GM19372 (cell line): ENCODE results near the gene PDGFC.

Source experiments
- ATAC-seq: cut with Tn5 transposase; IDR thresholded peaks from one replicate; pipeline ENCODE4 v1.9.1; 2021; ENCODE audit warnings: mild to moderate bottlenecking, low read depth, moderate library complexity; ENCODE audit not compliant: unreplicated experiment

PDGFC gene

DNA sequence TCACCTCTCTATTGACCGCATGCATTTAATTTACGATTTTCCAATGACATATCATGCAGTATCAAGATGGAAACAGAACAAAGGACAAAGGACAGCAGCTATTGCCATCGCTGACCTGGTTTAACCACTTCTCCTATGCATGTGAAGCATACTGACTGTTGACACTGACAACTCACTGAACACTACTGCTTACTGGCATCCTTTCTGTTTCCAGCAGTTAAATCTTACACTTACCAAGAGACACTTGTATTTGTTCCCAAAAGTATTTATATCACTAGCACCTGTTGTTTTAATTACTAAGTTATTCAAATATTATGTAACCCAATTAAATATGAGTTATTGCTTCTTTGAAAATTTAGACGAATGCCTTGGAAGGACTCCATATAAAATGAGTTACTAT, 176.7 kb downstream of the PDGFC start:
- ATAC-seq: no peak

DNA sequence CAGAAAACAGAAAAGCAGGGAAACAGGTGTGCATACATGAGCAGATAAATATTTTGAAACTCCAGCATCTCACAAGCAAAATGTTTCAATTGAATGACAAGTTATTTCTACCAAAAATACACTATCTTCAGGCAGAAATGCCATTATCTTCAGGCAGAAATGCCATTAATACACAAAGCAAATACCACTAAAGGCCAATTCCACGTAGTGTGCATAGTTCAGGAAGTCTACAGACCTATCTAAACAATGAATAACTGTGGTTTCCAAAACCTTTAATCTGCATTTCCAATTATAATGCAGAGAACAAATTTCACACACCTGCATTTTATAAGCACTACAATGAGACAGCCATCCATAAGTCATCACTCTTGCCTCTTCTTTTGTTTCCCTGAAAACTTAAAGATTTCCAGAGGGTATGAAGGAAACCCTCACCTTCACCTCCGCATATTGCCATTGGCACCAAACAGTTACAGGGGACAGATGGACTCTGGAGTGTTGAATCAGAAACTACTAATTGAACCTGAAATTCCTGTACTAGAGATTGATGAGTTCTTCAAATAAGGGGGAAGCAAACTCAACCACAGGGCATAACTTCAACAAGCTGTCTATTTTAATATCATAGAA, 179.0 kb downstream of the PDGFC start:
- no peak for ATAC-seq

DNA sequence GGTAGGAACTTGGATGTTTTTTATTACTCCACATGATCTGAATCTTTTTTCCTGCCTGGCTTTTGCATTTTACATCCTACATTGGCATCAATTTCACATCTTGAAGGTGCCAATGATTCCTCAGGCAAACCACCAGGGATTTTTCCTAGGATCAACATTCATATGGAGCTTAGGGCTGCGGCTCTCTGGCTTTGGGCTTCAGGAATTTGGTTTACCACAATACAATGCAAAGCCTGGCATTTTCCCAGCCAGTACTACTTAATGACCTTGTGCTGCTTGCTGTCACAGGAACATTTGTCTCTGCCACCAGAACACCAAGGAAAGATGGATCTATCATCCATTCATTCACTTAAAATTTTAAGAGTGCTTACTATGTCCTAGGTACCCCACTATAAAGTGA, 180.7 kb downstream of the PDGFC start:
- ATAC-seq: no peak

DNA sequence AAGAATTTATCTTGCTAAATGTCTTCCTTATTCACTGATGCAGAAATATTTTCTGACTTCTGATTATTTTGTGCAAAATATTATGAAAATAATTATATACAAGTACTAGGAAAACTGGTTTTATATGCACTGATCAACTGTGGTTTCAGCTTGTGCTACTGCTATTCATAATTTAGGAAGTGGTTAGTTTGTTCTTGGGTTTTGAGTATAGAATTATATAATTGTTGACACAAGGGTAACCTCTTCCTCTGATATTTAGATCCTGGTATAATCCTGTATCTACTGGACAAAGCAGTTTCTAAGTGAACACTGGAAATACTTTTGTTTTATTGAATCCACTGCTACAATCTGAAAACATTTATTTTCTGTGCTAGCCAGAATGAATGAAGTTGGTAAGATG, 182.8 kb downstream of the PDGFC start:
- ATAC-seq: no peak

DNA sequence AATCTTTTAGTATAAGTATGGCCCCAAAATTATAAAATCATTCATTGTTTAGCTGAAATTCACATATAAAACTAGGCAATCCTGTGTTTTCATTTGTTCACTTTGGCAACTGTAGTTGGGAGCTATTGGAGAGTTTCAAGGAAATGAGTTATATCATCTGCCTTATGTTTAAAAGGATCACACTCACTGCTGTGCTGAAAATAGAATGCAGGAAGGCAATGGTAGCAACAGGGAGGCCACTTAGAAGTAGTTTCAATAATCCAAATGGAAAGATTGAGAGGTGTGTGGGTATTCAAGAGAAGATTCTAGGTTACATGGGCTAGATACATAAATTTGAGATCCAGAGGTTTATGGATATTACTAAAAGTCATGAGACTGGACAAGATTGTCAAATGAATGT, 184.9 kb downstream of the PDGFC start:
- no peak for ATAC-seq

DNA sequence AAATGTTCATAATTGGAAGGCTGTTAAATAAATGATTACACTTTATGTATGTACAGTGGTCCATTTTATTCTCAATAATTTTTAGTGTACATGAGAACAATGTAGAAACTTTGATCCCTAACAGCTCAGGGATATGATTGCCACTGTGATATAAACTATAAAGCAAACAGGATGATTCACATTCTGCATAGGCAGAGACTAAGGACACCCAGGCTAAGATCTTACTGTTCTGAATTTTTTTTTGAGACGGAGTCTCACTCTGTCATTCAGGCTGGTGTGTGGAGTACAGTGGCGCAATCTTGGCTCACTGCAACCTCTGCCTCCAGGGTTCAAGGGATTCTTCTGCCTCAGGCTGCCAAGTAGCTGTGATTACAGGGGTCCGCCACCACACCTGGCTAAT, 186.6 kb downstream of the PDGFC start:
- no peak for ATAC-seq

DNA sequence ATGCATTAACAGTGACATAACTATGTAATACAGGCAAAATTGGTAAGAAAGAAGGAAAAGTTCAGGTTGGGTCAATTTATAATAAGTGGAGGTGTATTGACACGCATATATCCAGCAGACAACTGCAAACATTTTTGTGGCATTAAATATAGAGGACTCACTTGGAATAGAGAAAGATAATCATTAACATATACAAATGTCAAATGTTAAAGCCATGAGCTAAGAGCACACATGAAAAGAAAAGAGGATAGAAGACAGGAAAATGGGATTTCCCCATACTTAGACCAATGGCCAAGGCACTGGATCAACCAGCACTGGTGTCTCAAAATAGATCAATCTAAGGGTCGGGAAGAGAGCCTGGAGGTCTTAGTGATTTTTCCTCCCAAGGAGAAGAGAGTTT, 187.6 kb downstream of the PDGFC start:
- no peak for ATAC-seq

DNA sequence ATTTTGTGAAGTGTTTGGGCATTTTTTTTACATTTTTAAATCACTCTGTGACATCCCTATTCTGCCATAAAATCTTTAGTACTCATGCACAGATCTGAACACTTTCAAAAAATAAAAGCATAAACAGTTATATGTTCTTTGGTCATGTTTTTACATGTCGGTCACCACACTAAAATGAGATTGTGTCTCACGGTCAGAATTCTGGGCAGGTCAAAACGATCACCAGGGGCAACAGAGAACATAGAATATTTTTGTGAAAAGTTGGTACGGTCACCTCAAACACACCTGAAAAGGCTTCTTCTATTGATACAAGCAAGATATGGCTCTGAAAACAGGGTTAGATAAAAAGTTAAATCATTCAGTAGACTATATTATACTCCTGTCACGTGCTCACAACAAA, 189.1 kb downstream of the PDGFC start:
- no peak for ATAC-seq

DNA sequence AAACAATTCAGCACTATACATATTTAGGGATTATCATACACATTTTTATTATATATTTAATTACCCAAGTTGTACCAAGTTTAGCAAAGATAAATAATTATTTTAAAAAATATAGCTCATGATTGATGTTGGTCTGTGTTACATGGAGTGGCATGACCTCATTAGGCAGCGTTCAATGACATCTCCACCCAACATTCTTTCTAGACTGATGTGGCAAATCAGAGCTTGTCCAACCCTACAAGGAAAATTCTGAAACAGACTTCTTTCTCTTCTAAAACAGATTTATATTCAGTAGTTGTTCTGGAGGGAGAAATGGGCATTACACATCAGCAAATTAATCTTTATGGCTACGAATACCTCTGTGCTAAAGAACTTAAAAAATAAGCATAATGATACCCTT, 189.7 kb downstream of the PDGFC start:
- no peak for ATAC-seq

DNA sequence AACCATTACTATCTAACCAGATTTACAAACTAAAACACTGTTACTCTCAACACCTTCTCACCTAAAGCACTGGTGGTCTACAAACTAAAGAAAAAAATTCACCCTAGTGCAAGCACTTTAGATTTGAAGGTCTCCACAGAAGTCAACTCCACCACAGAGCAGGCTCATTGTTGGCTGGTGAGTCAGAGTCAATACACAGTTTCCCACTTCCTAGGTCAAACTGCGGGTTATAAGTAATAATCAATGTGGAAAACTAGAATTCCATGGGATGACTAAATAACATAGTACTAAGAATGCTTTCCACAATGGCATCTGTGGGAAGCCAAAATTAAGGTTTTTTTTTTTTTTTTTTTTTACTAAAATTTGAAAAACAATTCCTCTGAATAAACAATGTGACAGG, 191.8 kb downstream of the PDGFC start:
- no peak for ATAC-seq

DNA sequence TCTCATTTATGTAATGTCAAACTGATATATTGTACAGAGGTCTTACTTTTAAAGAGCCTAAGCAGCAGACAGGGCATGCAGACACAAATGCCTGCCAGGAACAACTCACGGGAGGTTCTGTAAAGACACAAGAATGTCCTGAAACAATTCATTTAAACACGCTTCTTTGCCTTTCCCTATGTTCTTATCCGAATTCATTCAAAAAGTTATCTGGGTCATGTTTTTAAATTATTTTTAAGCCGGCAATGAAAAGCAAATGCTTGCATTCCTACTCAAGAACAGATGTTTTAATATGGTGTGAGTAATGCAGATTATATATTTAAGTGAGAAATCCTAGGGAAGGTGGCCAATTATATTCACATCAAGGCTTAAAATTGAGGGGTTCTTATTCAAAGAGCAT, 192.6 kb downstream of the PDGFC start:
- no peak for ATAC-seq

DNA sequence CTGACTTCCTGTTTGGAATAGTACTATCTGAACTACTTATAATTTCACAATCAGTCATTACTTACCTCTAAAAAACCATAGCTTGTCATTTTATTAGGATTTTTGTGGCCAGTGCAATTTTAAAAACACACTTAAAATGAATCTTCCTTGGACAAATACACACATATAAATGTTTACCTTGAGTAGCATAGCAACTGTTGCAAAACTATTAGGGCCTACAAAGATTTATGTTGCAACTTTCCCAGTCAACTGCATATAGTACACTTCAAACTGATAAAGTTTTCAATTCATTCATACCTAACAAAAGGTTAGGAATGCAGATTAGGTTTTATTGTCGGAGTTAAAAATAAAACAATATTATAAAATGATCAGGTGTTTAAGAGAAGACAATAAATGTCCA, 193.0 kb downstream of the PDGFC start:
- ATAC-seq: no peak

DNA sequence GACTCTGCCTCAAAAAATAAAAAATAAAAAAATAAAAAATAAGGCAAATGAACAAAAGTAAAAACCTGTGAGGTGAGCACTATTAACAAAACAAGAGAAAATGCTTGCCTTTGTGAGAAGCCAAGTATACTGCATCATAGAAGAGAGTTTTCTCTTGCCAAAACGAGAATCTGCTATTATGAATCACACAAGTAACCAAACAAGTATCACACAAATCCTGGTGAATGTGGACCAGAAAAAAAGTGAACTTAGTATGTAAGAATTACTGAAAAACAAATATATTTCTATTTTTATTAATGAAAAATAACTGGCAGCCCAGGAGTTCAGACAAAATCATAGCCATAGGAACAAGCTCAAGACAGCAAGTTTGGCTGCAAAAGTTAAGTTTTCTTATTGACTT, 193.5 kb downstream of the PDGFC start:
- ATAC-seq: no peak

DNA sequence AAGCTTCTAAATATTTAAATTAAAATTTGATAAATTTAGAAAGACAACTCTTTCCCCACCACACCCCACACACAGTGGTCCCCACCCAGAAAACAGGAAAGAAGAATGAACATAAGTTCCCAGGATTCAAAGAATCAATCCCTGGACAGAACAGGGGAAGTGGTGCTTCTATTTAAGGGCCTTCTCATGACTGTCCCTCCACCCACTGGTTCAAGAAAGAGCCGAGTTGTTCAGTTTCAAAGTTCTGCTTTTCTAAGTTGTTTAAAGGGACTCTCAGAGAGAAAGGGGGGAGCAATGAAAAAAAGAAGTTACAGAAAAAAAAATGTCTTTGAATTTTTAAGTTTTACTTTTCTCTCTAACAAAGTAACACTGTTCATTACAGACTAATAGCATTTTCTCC, 195.8 kb downstream of the PDGFC start:
- ATAC-seq: no peak

DNA sequence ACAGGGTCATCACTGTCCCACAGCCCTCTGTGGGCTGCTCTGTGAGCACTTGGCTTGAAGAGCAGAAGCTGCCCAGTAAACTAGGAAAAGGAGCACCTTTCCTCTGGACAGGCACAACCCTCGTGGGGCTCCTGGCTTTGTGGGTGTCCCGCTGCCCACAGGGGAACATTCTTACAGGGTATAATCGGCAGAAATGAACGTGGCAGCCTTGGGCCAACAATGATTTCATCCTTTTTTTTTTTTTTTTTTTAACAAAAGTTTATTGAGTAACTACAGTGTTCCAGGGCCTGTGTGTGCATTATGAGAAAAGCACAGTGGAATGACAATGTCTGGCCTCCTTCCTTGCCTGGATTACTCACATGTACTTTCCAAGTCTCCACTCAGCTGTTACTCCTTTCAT, 197.2 kb downstream of the PDGFC start:
- no peak for ATAC-seq

DNA sequence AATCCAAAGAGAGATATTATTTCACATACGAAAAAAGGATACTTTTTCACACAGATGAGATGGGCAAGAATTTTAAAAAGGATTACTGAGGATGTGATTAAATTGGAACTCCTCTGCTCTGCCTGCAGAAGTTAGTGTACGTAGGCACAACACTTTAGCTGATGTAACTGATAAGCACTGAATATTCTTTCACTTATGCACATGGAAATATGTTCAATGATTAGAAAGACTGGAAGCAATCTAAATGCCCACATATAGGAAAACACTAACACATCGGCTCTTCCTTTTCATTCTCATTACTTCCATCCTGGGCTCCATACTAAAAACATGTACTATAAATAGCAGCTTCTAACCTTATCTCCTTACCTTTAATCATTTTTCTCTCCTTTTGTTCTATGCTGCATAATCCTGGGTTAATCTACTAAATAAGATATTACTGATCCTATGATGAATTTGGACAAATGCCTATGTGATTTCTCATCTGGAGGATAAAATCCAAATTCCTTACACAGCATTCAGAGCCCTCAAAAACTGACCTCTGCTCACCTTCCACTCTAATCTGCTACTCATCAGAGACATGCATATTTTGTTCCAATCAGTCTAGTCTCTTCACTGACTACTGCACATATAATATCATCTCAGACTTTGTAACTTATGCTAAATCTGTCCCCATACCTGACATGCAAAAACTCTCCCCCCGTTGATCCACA, 197.8 kb downstream of the PDGFC start:
- no peak for ATAC-seq

DNA sequence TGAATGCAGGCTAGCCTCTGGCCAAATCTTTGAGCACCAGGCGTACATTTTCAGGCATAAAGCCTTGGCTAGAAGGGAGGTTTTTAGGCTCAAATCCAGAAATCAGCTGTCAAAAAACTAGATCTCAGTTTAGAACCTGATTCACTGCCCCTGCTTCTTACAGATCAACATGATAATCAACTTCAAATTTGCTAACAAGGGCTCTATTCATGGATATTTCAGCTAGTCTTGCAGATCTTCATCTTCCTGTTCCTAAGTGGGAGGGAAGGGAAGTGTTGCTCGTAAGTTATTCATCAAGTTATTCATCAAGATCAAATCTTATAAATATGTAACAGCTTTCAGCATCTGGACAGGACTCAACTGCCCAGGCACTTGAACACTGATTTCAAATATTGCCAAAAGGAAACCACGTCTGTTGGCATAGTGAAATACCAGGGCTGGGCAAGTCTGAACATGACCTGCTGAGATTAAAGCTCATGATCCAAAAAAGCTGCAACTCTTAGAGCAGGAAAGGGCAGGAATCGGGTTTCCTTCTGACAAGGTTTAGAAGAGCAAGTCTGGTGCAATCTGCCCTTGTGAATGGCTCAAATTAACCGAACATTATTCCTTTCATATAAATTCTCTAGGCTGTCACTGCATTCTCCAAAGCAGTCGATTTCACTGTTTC, 200.3 kb downstream of the PDGFC start:
- ATAC-seq: no peak

DNA sequence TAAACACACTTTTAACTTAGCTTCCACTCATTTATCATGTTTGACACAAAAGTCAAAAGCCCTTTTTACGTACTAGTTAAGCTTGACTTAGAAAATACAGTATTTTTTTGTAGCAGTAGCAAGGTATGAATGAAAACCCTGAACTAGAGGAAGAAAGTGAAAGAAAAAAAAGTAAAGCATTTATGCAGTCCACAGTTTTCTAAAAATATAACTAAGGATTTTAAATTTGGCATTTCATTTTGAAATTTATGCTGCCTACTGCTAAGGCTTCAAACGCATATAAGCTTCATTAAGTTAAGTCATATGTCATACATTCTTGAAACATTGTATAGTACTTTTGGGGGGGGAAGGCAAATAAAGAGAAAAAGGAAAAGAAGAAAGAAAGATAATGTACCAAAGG, 201.5 kb downstream of the PDGFC start:
- no peak for ATAC-seq

DNA sequence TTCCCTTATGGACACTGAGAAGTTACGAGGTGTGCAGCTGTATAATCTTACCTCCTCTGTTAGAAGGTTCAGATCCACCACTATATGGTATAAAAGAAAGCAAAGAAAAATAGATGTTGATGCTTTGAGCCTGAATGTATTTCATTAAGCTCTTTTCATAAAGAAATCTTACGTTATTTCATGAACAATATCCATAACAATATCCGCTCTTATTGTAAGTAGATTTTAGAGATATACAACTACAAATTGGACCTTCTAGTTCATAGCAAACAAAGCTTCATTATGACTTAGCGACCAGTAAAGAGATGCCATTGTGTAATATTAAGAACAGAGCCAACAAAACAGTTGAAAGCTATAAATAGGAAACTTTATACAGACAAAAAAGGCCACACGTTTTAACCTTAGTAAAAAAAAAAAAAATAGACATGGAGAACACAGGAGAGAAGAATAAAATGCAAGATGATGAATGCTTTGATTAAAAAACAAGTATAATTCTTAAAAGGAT, 203.6 kb downstream of the PDGFC start:
- ATAC-seq: no peak

DNA sequence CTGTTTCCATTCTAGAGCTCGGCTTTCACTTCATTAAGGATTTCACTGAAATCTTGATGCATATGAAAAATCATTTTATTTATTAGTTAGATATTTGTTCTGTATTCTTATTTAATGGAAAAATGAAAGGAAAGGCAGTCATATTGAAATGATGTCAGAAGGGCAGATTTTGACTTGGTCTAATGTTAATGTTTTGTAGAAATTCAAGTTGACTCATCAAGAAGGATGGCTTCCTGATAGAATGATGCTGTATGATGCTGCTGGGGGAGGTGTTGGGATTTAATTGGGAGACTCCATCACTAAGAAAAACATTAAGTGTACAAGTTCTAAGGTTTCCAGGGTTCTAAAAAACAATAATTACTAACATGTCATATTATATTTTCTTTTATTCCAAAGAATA, 204.8 kb downstream of the PDGFC start:
- no peak for ATAC-seq

DNA sequence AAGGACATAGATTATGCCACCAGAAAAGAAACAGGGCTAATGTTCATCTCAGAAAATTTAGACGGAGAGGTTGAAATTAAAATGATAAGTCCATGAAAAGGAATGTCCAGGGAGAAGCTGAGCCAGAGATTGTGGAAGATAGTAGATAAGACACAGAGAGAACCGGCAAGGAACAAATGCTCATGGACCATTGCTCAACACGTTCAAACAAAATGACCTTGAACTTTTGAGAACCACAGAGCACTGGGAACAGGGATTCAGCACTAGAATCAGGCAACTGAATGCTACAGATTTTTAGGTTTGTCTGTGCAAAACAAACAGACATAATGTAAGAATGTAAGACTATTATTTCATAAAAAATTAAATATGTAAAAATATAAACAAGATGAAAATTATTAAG, 206.3 kb downstream of the PDGFC start:
- no peak for ATAC-seq

DNA sequence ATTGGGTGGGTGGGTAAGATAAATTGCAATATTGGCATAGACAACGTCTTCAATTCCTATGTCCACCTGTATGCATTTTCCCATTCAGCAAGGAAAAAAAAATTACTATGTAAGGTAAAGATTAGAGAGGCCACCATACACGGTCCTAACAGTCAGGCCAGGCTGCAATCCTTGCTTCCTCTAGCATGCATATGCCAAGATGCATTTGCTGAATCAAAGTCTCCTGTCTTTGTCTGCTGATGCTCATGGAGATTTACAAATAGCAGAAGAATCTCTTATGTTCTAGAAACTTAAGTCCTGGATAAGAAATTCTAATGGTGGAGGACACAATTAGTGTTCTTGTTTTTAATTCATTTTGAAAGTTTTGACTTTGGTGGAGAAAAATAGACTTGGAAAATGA, 206.8 kb downstream of the PDGFC start:
- no peak for ATAC-seq
